NCI-H345 treated with DMSO at 0.1 percent for 48 hours (cell line): ENCODE measurements around the gene KICS2.

ENCODE experiments used
- DNase-seq: peaks from one replicate; lab custom pipeline; 2025; ENCODE audit not compliant: unreplicated experiment; lab: John Stamatoyannopoulos, UW

The KICS2 gene

DNA sequence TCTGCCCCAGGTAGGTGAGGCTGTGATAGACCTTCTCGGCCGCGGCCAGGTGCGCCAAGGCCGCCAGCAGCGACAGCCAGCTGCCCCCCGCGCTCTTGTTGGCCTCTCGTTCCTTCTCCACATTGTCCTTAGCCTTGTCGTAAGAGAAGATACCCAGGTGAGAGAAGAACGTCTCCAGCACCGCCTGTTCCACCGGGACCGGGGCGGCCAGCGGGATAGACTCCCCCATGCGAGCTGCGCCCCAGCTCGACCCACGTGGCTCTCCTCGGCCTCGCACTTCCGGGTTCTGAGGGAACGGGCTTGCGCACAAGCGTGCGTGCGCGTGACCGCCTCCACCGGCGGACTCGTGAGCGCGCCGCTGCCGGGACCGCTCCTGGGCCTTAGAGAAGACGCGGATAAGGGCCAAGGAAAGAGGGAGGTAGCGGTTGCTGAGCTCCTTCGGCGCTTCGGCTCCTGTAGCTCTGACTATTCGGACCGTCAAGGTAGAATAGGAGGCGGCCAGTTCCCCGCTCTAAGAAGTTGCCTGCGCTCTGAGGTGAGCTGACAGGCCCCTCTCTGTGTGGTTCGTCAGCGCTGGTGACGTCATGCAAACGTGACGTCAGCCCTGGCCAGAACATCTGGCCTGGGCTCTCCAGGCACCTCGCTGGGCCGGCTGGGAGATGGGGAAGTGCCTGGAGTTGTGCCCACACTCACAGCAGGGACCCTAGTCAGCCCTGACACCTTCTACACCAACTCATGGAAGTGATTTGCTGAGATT lies at the start of gene KICS2:
TSS of gene KICS2 (minus strand) at position 288 of the 757 bp plus-strand sequence. CDS start at position 229, 59 bp downstream.
- DNase-seq = peak; percentile 88

DNA sequence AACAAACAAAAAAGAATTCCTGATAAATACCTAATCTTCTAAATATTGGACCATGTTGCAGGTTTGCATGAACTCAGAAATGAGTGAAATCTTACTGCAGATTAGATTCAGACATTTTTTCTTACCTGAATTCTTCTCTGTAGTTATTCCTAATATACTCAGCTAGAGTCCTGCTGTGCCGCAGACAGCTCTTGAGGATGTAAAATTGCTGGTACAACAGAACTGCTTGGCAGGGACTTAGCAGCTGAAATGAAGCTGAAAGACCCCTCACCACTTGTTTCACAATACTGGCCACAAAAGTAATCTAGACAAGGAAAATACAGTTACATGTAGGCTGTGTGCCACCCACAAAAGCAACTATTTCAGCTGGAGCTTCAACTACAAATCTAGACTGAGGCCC lies 48.3 kb upstream of the KICS2 start:
- no peak for DNase-seq

DNA sequence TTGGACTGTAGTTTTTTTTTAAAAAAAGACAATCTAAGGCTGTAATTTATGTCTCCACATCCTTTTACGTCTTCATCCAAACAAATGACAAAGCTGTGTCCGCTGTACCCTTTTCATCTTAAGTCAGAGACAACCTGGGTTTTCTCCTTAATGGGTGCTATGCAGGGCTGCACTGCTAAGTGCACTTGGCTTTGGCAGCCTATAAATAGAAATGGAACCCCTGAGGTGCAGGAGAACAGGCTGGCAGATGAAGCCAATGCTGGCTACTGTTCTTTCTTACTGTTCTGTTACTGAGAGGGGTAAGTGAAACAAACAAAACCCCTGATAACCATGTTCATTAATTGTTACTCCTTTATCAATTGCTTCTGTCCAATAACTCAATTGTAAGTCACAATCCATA lies 47.1 kb upstream of the KICS2 start:
- DNase-seq = peak; percentile 96

DNA sequence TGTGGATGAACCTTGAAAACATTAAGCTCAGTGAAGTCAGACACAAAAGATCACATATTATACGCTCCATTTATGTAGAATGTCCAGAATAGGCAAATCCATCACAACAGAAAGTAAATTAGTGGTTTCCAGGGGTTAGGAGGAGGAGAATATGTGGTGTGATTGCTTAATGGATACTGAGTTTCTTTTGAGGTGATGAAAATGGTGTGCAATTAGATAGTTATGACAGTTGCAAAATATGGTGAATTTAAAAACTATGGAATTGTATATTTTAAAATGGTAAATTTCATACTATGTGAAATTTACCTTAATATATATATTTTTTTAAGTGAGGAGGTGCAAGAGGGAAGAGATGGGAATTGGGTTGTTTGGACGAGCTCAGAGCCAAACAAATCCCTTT lies 46.3 kb upstream of the KICS2 start:
- no peak for DNase-seq

DNA sequence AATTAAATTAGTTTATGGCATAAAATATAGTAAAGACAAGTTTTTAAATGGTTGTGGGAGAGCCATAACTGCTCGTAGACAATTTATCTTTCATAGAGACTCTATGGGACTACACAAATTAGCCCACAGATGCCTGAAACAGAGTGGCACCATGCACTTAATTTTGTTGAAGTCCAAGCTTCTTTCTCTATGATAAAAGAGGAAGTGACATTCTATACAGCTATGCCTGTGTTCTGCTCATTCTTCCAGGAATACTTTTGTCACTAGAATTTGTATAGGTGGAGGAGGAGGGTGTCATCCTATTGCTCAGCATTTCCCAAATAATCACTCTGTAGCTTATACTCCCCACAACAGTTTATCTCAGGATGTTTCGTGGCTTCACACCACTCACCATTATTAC lies 43.7 kb upstream of the KICS2 start:
- DNase-seq = no peak

DNA sequence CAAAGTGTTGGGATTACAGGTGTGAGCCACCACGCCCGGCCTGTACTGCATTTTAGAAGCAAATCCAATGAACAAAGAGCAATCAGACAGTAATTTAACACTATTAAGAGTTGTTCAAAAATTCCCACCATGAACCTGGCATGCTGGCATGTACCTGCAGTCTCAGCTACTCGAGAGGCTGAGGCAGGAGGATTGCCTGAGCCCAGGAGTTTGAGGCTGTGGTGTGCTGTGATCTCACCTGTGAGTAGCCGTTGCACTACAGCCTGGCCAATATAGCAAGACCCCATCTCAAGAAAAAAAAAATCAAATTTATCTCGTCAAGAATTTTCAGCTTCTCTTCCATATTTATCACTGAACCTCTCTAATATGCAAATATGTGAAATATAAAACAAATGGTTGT lies 39.7 kb upstream of the KICS2 start:
- no peak for DNase-seq

DNA sequence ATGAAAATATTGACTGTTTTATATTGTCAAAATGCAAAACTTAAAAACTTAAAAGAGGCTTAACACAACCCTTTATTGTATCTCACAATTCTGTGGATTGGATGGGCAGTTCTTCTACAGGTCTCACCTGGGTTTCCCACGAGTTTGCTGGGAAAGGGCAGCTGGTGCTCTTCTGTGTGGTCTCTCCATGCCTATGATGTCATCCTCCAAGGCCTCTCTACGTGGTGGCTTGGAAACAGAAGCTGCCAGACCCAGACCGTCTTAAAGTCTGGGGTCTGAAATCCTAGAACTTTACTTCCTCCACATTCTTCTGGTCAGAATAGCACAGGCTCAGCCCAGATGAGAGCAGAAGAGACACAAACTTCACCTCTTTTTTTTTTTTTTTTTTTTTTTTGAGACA lies 36.5 kb upstream of the KICS2 start:
- DNase-seq = no peak

DNA sequence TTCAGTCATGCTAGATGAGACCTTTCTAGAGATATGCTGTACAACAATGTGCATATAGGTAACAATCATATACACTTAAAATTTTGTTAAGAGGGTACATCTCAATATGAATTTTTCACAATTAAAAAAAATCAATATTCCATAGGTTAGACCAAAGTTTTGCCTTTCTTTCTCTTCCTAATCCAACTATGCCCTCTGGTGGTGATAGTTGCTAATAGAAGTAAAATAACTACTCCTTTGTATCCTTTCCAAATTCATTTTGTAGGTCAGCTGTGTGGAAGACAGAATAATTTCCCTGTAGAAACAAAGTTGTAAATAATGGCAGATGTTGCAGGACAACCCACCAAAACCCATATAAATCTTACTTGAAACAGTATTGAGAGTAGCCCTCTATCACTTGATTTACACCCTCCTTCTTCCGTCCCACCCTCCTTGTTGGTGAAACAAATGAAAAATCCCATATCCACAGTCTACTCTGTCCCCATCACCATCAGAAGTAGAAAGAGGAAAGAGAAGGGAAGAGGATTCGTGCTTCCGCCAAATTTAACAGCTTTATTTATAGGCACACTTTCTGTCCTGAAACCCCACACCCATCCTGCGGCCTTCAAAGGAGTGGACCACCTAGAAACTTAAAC lies 34.2 kb upstream of the KICS2 start:
- peak; percentile 65 for DNase-seq

DNA sequence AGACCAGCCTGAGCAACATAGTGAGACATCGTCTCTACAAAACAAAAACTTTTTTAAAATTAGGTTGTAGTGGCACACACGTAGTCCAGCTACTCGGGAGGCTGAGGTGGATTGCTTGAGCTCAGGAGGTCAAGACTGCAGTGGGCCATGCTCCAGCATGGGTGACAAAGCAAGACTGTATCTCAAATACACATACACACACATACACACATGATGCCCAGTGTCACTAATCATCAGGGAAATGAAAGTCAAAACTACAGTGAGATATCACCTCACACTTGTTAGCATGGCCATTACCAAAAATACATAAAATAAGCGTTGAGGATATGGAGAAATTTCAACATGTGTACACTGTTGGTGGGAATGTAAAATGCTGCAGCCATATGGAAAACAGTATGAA lies 33.2 kb upstream of the KICS2 start:
- no peak for DNase-seq

DNA sequence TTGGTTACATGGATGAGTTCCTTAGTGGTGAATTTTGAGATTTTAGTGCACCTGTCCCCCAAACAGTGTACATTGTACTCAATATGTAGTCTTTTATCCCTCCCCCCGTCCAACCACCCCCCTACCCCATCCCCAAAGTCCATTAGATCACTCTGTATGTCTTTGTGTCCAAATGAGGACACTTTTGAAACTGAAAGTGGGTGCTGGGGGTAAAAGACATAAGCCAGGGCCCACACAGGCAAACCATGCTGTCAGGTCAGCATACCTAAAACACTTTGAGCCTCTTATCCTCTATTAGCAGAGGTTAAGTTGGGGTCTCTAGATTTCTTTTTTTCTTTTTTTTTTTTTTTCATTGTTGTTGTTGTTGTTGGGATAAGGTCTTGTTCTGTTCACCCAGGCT lies 31.3 kb upstream of the KICS2 start:
- DNase-seq = no peak

DNA sequence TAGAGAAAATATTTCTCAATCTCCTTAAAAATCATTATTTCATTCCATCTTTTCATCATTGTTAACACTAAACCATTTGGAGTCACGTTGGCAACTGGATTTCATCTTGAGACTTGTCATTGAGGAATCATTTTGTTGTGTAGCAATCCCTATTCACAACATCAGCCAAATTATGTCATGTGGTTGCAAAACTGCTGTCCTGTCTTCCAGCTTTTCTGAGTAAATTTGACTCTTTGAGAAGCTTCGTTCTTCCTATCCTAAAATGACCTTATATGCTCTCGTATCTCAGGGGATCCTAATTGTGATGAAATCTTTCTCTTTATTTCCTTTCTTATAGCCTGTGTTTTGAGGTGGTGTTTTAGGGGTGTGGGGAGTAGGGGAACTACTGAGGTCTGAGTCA lies 30.6 kb upstream of the KICS2 start:
- no peak for DNase-seq

DNA sequence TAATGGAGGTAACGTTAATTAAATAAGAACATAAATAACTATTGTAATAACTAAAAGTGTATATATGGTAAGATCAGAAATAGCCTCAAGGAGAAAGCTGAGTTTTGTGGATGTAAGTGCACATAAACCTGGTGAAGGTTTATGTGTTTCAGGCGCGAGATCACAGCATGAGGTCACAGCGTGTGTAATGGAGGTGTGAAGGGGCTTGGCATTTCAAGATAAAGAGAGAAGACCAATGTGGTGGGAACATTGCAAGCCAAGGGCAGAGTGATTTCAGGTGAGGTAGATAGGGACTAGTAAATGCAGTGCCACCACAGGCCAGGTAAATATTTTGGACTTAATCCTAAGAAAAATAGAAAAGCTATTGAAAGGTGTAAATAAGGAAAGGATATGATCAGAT lies 21.7 kb upstream of the KICS2 start:
- no peak for DNase-seq

DNA sequence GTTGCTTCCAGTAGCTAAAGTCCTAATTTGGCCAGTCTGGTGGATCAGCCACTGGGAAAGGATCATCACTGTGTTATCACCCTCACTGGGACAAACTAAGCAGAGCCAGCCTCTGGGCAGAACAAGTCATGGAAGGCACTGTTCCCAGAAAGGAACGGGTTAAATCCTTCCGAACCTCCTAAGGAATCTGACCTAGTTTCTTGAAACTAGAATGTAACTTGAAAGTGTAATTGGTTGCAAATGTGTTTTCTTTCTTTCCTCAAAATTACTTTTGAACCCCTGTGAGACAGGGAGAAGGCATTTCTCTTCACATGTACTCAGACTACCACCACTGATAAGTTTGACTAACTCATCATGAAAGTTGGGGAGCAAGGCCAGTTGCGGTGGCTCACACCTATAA lies 18.7 kb upstream of the KICS2 start:
- no peak for DNase-seq

DNA sequence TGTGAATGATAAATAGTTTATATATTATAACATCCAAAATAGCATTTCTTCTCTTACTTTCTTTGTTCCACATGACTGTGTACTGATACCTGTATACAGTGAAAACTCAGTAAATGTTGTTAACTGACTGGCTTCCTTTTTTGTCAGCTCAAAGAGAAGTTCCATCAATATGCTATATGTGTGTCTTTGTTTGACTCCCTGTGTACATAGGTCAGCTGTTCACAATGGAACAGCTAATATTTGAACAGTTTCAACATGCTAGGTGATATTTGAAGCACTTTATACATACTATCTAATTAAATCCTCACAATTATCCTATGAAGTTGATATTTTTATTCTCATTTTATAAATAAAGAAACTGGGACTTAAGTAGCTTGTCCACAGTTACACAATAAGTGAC lies 15.3 kb upstream of the KICS2 start:
- DNase-seq = no peak

DNA sequence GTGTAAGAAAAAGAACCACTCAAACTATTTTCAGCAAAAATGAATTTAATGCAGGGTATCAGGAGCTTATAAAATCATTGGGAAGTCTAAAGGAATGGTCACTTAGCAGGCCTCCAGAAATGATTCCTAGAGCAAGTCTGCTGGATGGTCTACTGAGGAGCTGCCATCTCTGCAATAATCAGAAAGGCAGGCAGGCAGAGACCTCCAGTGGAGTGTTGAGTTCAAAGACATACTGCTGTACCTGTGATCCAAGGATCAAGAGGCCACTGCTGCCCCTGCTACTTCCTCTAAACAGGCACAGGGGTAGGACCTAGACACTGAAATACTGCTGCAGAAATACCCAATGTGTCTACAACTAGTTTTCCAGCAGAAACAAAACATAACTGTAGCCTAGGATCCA lies 14.5 kb upstream of the KICS2 start:
- DNase-seq = no peak

DNA sequence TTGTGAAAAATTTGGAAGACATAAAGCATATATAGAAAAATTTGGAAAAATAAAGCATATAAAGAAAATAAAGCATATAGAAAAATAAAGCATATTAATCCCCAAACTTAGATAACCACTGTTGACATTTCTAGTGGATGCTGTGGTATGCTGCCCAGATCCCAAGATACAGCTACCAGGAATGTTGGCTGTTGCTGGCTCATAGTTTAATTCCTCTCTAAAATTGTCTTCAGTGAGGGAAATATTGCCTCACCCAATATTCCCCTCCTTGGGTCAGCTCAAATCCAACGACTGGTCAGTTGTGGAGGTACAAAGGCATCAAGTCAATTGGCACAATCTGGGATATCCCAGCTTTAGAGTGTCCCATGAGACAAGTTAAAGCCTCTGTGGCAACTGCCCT lies 10.1 kb upstream of the KICS2 start:
- no peak for DNase-seq

DNA sequence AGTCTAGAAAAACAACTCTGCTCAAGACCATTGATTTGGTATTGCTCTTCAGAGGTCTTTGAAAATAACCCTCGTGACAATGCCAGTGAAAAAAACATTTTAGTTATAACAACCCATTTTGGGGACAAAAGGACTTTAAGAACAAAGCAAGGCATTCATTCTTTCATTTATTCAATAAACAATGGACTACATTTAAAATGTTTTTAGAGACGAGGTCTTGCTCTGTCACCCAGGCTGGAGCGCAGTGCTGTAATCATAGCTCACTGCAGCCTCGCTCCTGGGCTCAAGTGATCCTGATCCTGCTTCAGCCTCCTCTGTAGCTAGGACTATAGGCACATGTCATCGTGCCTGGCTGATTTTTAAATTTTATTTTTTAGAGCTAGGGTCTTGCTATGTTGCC lies 7.7 kb upstream of the KICS2 start:
- DNase-seq = no peak

DNA sequence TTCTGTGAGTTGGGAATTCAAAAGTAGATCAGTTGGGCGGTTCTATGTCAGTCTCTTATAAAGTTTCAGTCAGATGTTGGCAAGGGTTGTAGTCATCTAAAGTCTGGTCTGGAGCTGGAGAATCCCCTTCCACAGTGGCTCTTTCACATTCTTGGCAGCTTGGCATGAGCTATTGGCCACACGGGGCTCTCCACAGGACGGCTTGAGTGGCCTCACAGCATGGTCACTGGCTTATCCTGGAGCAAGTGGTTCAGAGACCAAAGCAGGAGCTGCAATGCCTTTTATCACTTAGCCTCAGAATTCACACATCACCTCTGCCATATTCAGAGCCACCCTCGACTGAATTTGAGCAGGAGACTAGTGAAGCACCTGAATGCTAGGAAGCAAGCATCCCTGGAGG lies 7.1 kb upstream of the KICS2 start:
- DNase-seq = no peak

DNA sequence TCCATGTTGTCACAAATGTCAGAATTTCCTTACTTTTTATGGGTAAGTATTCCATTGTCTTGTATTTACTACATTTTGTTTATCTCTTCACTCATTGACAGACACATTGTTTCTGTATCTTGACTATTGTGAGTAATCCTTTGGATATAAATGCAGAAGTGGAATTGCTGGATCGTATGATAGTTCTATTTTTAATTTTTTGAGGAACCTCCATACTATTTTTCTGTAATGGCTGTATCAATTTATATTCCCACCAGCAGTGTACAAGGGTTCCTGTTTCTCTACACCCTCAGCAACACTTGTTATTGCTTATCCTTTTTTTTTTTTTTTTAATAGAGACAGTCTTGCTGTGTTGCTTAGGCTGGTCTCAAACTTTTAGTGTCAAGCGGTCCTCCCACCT lies 3.5 kb upstream of the KICS2 start:
- DNase-seq = no peak

DNA sequence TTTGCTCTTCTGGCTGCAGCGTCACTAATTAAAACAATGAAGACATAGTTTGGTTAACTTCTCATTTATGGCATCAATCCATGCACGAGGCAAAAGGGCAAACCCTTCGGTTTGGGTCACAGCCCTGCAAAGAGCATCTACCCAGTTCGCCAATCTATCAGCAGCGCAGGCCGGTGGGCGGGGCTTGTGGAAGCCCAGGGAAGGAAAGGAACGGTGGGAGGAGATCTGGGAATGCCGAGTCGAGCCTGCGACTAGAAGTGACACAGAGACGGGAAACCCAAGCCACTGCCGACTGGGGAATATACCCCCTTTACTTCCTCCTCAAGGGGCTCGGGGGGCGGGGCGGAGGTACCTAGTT lies 466 bp downstream of the KICS2 start:
- DNase-seq = peak; percentile 71

DNA sequence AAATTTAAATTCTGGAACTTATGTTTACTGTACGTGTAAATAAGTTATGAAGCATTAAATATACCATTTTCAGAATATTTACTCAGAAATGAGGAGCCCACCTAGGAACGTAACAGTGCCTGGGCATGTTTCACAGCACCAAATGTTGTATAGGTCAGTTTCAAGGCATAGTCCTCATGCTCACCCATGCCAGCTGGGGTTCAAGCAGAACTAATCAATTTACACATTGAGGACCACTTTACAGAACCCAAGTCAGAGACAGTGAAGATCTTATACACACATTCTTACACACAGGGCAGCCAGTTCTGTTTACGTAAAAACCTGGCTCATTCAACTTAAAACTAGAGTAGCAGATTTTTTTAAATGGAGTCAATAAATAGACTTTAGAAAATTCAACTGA lies 2.0 kb downstream of the KICS2 start:
- DNase-seq = no peak

DNA sequence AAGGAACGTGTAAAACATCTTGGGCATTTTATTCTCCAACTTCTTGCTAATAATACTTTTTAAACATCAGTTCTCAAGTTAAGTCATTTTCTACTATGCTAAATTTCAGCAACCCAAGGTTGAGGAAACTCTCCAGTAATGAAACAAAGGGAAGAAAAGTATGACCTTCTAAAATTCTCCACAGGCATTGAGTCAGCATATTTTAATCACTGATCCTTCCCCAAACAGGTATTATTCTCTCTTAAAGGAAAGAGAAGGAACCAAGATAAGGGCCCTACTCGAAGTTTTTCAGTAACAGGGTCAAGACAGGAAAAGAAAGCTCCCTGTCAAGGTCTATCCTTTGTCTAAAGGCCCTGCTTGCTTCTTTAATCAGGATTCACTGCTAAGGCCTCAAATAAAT lies 3.0 kb downstream of the KICS2 start:
- no peak for DNase-seq

DNA sequence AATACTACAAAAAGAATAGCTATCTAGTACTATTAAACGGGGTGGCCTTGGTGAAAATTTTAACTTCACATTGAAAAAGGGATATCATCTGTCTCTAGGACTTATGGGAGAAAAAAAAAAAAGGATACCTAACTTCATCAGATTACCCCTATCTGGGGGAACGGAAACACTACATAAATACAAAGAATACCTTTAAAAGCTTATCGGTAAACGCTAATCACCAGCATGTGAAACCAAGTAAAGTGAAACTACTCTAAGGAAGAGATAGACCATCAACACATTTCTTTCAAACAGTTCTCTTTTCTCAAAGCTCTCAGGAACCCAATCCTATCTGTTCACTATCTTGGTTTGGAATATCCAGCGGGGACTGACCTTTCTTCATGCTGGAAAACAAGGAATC lies 3.5 kb downstream of the KICS2 start:
- DNase-seq = no peak
